Stimulated activated naive CD8-positive, alpha-beta T cell treated with anti-CD3 and anti-CD28 coated beads, Interleukin-15, amount 100 ng/mL, for 72 hours (primary cell): ENCODE data around the gene FXYD5.
A peak's percentile ranks its signal among the peaks of the same experiment; 100 is the strongest.

Experiments
- ATAC-seq: fragments of 150-1000 bp; cut with Tn5 transposase; 2 replicates; pipeline ENCODE4 v1.10.0; 2021; ENCODE audit warnings: mild to moderate bottlenecking, moderate library complexity
- DNase-seq, 2 donors: peaks; one replicate each; pipeline ENCODE4 v3.0.0; 2021 to 2022
- H3K27ac Mint-ChIP-seq, 2 donors: one replicate each; pipeline ENCODE4 v1.8.0; 2022; ENCODE audit warnings: mild to moderate bottlenecking in 2 of 2, mixed read lengths in 2 of 2, moderate library complexity in 2 of 2
- H3K27me3 Mint-ChIP-seq: one replicate; pipeline ENCODE4 v1.8.0; 2022; ENCODE audit warnings: mixed read lengths
- H3K4me1 Mint-ChIP-seq: one replicate; pipeline ENCODE4 v1.8.0; 2022; ENCODE audit warnings: mild to moderate bottlenecking, mixed read lengths
- H3K4me3 Mint-ChIP-seq, 2 donors: one replicate each; pipeline ENCODE4 v1.8.0; 2022; ENCODE audit warnings: mild to moderate bottlenecking in 2 of 2, mixed read lengths in 2 of 2, moderate library complexity in 1 of 2
- H3K9me3 Mint-ChIP-seq, 2 donors: one replicate each; pipeline ENCODE4 v1.8.0; 2022; ENCODE audit warnings: mixed read lengths in 2 of 2

Gene FXYD5

GRCh38 chr19:35202722-35203688 is 48.5 kb downstream of the FXYD5 start:
- Mint-ChIP-seq H3K27me3 (no peaks in the 10 kb centered on the region), H3K4me1 (peaks cover 78% of the 10 kb centered on the region), H3K9me3 (no peaks in the 10 kb centered on the region), H3K27ac (peak overlapping the region; percentile 79 to 81), H3K4me3 (peak overlapping the region in 1 of 2 donors; percentile 5)
- DNase-seq = no peak
- no peak for ATAC-seq

- H3K4me1 Mint-ChIP-seq = peaks cover 91% of the 10 kb centered on the region
- ATAC-seq = peak; percentile 54
- H3K4me3 Mint-ChIP-seq = peak overlapping the region; percentile 22 to 43
- H3K9me3 Mint-ChIP-seq = no peaks in the 10 kb centered on the region
- H3K27ac Mint-ChIP-seq = peak overlapping the region; percentile 87 to 94
- no peaks in the 10 kb centered on the region for H3K27me3 Mint-ChIP-seq
- peak in 1 of 2 donors; percentile 31 for DNase-seq
Observed at GRCh38 chr19:35204799-35205732, 50.5 kb downstream of the FXYD5 start.

- no peaks in the 10 kb centered on the region for H3K9me3 Mint-ChIP-seq
- H3K27me3 Mint-ChIP-seq = no peaks in the 10 kb centered on the region
- H3K27ac Mint-ChIP-seq = peak overlapping the region; percentile 60 to 94
- peak overlapping the region; percentile 17 to 43 for H3K4me3 Mint-ChIP-seq
- DNase-seq = no peak
- no peak for ATAC-seq
- peaks cover 91% of the 10 kb centered on the region for H3K4me1 Mint-ChIP-seq
Observed at GRCh38 chr19:35205733-35206323, 51.3 kb downstream of the FXYD5 start.

GRCh38 chr19:35206379-35206778 is 51.8 kb downstream of the FXYD5 start:
- Mint-ChIP-seq H3K27me3 (no peaks in the 10 kb centered on the region), H3K9me3 (no peaks in the 10 kb centered on the region), H3K4me3 (peak overlapping the region; percentile 17 to 43), H3K27ac (peak overlapping the region; percentile 60 to 94), H3K4me1 (peaks cover 91% of the 10 kb centered on the region)
- DNase-seq (peak; percentile 42 to 46), ATAC-seq (peak; percentile 69)

- no peak for ATAC-seq
- Mint-ChIP-seq H3K27me3 (no peaks in the 10 kb centered on the region), H3K9me3 (no peaks in the 10 kb centered on the region), H3K4me1 (peaks cover 91% of the 10 kb centered on the region), H3K4me3 (peak overlapping the region; percentile 17 to 43), H3K27ac (peak overlapping the region; percentile 60 to 89)
- no peak for DNase-seq
Observed at GRCh38 chr19:35206855-35207254, 52.3 kb downstream of the FXYD5 start.

- Mint-ChIP-seq H3K27ac (peak overlapping the region; percentile 47 to 60), H3K4me3 (peak overlapping the region in 1 of 2 donors; percentile 43), H3K4me1 (peaks cover 91% of the 10 kb centered on the region), H3K9me3 (no peaks in the 10 kb centered on the region), H3K27me3 (no peaks in the 10 kb centered on the region)
- no peak for ATAC-seq
- DNase-seq = no peak
Observed at GRCh38 chr19:35207391-35207871, 52.9 kb downstream of the FXYD5 start.

GRCh38 chr19:35208121-35208520 is 53.6 kb downstream of the FXYD5 start:
- Mint-ChIP-seq H3K27me3 (no peaks in the 10 kb centered on the region), H3K27ac (peak overlapping the region in 1 of 2 donors; percentile 47), H3K9me3 (no peaks in the 10 kb centered on the region), H3K4me3 (peak overlapping the region in 1 of 2 donors; percentile 43), H3K4me1 (peaks cover 91% of the 10 kb centered on the region)
- DNase-seq (no peak), ATAC-seq (no peak)

- DNase-seq (no peak), ATAC-seq (no peak)
- Mint-ChIP-seq H3K9me3 (no peaks in the 10 kb centered on the region), H3K4me1 (peaks cover 91% of the 10 kb centered on the region), H3K4me3 (no peak overlapping the region), H3K27ac (no peak overlapping the region), H3K27me3 (no peaks in the 10 kb centered on the region)
Observed at GRCh38 chr19:35209646-35210045, 55.1 kb downstream of the FXYD5 start.

- H3K9me3 Mint-ChIP-seq = no peaks in the 10 kb centered on the region
- ATAC-seq (peak; percentile 56), DNase-seq (peak; percentile 61 to 79)
- peak overlapping the region; percentile 27 to 79 for H3K4me3 Mint-ChIP-seq
- peak overlapping the region; percentile 98 to 100 for H3K27ac Mint-ChIP-seq
- H3K27me3 Mint-ChIP-seq = no peaks in the 10 kb centered on the region
- peaks cover 91% of the 10 kb centered on the region for H3K4me1 Mint-ChIP-seq
Observed at GRCh38 chr19:35211545-35212230, 57.2 kb downstream of the FXYD5 start.

GRCh38 chr19:35212241-35212640 is 57.7 kb downstream of the FXYD5 start:
- DNase-seq (no peak), ATAC-seq (no peak)
- no peaks in the 10 kb centered on the region for H3K27me3 Mint-ChIP-seq
- H3K4me3 Mint-ChIP-seq = peak overlapping the region; percentile 27 to 79
- H3K4me1 Mint-ChIP-seq = peaks cover 91% of the 10 kb centered on the region
- peak overlapping the region; percentile 98 to 100 for H3K27ac Mint-ChIP-seq
- H3K9me3 Mint-ChIP-seq = no peaks in the 10 kb centered on the region

- H3K27ac Mint-ChIP-seq = peak overlapping the region; percentile 98 to 100
- H3K4me3 Mint-ChIP-seq = peak overlapping the region; percentile 51 to 53
- H3K27me3 Mint-ChIP-seq = no peaks in the 10 kb centered on the region
- peak; percentile 81 to 88 for DNase-seq
- peak; percentile 82 for ATAC-seq
- no peaks in the 10 kb centered on the region for H3K9me3 Mint-ChIP-seq
- peaks cover 79% of the 10 kb centered on the region for H3K4me1 Mint-ChIP-seq
Observed at GRCh38 chr19:35213663-35214632, 59.4 kb downstream of the FXYD5 start.

- H3K27me3 Mint-ChIP-seq = no peaks in the 10 kb centered on the region
- peaks cover 6 to 8% of the 10 kb centered on the region in 2 donors for H3K9me3 Mint-ChIP-seq
- ATAC-seq (no peak), DNase-seq (no peak)
- peaks cover 72% of the 10 kb centered on the region for H3K4me1 Mint-ChIP-seq
- no peak overlapping the region for H3K4me3 Mint-ChIP-seq
- peak overlapping the region; percentile 19 to 56 for H3K27ac Mint-ChIP-seq
Observed at GRCh38 chr19:35214766-35215422, 60.4 kb downstream of the FXYD5 start.
